SK-N-SH treated with all-trans-retinoic acid at 6 μM for 48 hours (cell line): ENCODE data around the gene SPOCK1.

Experiments
- ATAC-seq: fragments of 200-7000 bp; cut with Tn5 transposase; 3 replicates; pipeline ENCODE4 v1.9.1; 2020; ENCODE audit warnings: mild to moderate bottlenecking, moderate library complexity
- ARNTL ChIP-seq: fragments of 450-650 bp; formaldehyde crosslinking; IDR thresholded peaks from 2 replicates; pipeline ENCODE4 v1.5.0; 2020; ENCODE audit warnings: low read depth, mild to moderate bottlenecking, moderate library complexity, borderline replicate concordance
- CSDC2 ChIP-seq: fragments of 250-450 bp; sonication (Bioruptor Pico); IDR thresholded peaks from 2 replicates; pipeline ENCODE4 v1.5.0; 2020; ENCODE audit warnings: mild to moderate bottlenecking, moderate library complexity
- CSRNP3 ChIP-seq: fragments of 250-450 bp; sonication (Bioruptor Pico); IDR thresholded peaks from 2 replicates; pipeline ENCODE4 v1.5.1; 2021; ENCODE audit warnings: mild to moderate bottlenecking, moderate library complexity
- ESRRG ChIP-seq: fragments of 250-450 bp; sonication (Bioruptor Pico); IDR thresholded peaks from 2 replicates; pipeline ENCODE4 v1.6.1; 2021; ENCODE audit warnings: mild to moderate bottlenecking
- GLIS3 ChIP-seq: fragments of 250-450 bp; sonication (Bioruptor Pico); IDR thresholded peaks from 2 replicates; pipeline ENCODE4 v1.5.0; 2020; ENCODE audit warnings: mild to moderate bottlenecking, moderate library complexity
- ISL1 ChIP-seq: fragments of 250-450 bp; sonication (Bioruptor Pico); IDR thresholded peaks from 2 replicates; pipeline ENCODE4 v2.1.2; 2022; ENCODE audit warnings: mild to moderate bottlenecking, moderate library complexity
- OSR1 ChIP-seq: fragments of 250-450 bp; sonication (Bioruptor Pico); IDR thresholded peaks from 2 replicates; pipeline ENCODE4 v1.8.0; 2022; ENCODE audit warnings: moderate library complexity, mild to moderate bottlenecking, inconsistent platforms
- PPARA ChIP-seq: fragments of 250-450 bp; sonication (Bioruptor Pico); IDR thresholded peaks from 2 replicates; pipeline ENCODE4 v1.5.0; 2020; ENCODE audit warnings: mild to moderate bottlenecking, borderline replicate concordance
- RARB ChIP-seq: fragments of 250-450 bp; sonication (Bioruptor Pico); IDR thresholded peaks from 2 replicates; pipeline ENCODE4 v1.8.0; 2021; ENCODE audit warnings: mild to moderate bottlenecking, moderate library complexity
- SNAI2 ChIP-seq: fragments of 250-450 bp; sonication (Bioruptor Pico); IDR thresholded peaks from 2 replicates; pipeline ENCODE4 v1.5.0; 2020; ENCODE audit warnings: mild to moderate bottlenecking, moderate library complexity
- TCF4 ChIP-seq: fragments of 250-450 bp; sonication (Bioruptor Pico); IDR thresholded peaks from 2 replicates; pipeline ENCODE4 v1.8.0; 2021; ENCODE audit warnings: mild to moderate bottlenecking, moderate library complexity, borderline replicate concordance
- TOX ChIP-seq: fragments of 250-450 bp; sonication (Bioruptor Pico); IDR thresholded peaks from 2 replicates; pipeline ENCODE4 v1.8.0; 2021; ENCODE audit warnings: mild to moderate bottlenecking, moderate library complexity, borderline replicate concordance
- ZC3H10 ChIP-seq: fragments of 250-450 bp; sonication (Bioruptor Pico); IDR thresholded peaks from 2 replicates; pipeline ENCODE4 v1.5.1; 2021; ENCODE audit warnings: mild to moderate bottlenecking, moderate library complexity
- ZFP3 ChIP-seq: fragments of 250-450 bp; sonication (Bioruptor Pico); IDR thresholded peaks from 2 replicates; pipeline ENCODE4 v1.5.0; 2020; ENCODE audit warnings: mild to moderate bottlenecking, moderate library complexity
- ZFP30 ChIP-seq: fragments of 450-650 bp; formaldehyde crosslinking; IDR thresholded peaks from 2 replicates; pipeline ENCODE4 v1.5.0; 2022; ENCODE audit warnings: mild to moderate bottlenecking, moderate library complexity
- ZNF565 ChIP-seq: fragments of 450-650 bp; formaldehyde crosslinking; conservative IDR thresholded peaks from 2 replicates; pipeline ENCODE4 v1.5.0; 2020; ENCODE audit warnings: low read depth, mild to moderate bottlenecking, moderate library complexity
- ZNF8 ChIP-seq: fragments of 450-650 bp; formaldehyde crosslinking; IDR thresholded peaks from 2 replicates; pipeline ENCODE4 v1.5.0; 2020; ENCODE audit warnings: mild to moderate bottlenecking, moderate library complexity
- TF ChIP-seq, protein P1 (sequence below): fragments of 250-450 bp; sonication (Bioruptor Pico); IDR thresholded peaks from 2 replicates; pipeline ENCODE4 v1.8.0; 2021; ENCODE audit warnings: low read depth, mild to moderate bottlenecking, moderate library complexity, borderline replicate concordance
- TF ChIP-seq, protein P2 (sequence below): fragments of 250-450 bp; sonication (Bioruptor Pico); IDR thresholded peaks from 2 replicates; pipeline ENCODE4 v1.8.0; 2020; ENCODE audit warnings: mild to moderate bottlenecking, moderate library complexity, borderline replicate concordance
- TF ChIP-seq, protein P3 (sequence below): fragments of 250-450 bp; sonication (Bioruptor Pico); IDR thresholded peaks from 2 replicates; pipeline ENCODE4 v1.5.1; 2020; ENCODE audit warnings: low read depth, mild to moderate bottlenecking, moderate library complexity
- TF ChIP-seq, protein P4 (sequence below): fragments of 250-450 bp; sonication (Bioruptor Pico); IDR thresholded peaks from 2 replicates; pipeline ENCODE4 v1.5.0; 2020; ENCODE audit warnings: mild to moderate bottlenecking, moderate library complexity

The SPOCK1 gene

GRCh38 chr5:137226081-137226480, 273.0 kb downstream of the SPOCK1 start (continued):
- TF ChIP-seq, protein P1, sequence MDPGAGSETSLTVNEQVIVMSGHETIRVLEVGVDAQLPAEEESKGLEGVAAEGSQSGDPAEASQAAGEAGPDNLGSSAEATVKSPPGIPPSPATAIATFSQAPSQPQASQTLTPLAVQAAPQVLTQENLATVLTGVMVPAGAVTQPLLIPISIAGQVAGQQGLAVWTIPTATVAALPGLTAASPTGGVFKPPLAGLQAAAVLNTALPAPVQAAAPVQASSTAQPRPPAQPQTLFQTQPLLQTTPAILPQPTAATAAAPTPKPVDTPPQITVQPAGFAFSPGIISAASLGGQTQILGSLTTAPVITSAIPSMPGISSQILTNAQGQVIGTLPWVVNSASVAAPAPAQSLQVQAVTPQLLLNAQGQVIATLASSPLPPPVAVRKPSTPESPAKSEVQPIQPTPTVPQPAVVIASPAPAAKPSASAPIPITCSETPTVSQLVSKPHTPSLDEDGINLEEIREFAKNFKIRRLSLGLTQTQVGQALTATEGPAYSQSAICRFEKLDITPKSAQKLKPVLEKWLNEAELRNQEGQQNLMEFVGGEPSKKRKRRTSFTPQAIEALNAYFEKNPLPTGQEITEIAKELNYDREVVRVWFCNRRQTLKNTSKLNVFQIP (CRISPR knock-in tag): no peak
- TF ChIP-seq GLIS3 (CRISPR knock-in tag) (no peak), ZFP30 (no peak), SNAI2 (CRISPR knock-in tag) (no peak)
- TF ChIP-seq, protein P2, sequence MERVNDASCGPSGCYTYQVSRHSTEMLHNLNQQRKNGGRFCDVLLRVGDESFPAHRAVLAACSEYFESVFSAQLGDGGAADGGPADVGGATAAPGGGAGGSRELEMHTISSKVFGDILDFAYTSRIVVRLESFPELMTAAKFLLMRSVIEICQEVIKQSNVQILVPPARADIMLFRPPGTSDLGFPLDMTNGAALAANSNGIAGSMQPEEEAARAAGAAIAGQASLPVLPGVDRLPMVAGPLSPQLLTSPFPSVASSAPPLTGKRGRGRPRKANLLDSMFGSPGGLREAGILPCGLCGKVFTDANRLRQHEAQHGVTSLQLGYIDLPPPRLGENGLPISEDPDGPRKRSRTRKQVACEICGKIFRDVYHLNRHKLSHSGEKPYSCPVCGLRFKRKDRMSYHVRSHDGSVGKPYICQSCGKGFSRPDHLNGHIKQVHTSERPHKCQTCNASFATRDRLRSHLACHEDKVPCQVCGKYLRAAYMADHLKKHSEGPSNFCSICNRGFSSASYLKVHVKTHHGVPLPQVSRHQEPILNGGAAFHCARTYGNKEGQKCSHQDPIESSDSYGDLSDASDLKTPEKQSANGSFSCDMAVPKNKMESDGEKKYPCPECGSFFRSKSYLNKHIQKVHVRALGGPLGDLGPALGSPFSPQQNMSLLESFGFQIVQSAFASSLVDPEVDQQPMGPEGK (CRISPR knock-in tag): no peak

DNA sequence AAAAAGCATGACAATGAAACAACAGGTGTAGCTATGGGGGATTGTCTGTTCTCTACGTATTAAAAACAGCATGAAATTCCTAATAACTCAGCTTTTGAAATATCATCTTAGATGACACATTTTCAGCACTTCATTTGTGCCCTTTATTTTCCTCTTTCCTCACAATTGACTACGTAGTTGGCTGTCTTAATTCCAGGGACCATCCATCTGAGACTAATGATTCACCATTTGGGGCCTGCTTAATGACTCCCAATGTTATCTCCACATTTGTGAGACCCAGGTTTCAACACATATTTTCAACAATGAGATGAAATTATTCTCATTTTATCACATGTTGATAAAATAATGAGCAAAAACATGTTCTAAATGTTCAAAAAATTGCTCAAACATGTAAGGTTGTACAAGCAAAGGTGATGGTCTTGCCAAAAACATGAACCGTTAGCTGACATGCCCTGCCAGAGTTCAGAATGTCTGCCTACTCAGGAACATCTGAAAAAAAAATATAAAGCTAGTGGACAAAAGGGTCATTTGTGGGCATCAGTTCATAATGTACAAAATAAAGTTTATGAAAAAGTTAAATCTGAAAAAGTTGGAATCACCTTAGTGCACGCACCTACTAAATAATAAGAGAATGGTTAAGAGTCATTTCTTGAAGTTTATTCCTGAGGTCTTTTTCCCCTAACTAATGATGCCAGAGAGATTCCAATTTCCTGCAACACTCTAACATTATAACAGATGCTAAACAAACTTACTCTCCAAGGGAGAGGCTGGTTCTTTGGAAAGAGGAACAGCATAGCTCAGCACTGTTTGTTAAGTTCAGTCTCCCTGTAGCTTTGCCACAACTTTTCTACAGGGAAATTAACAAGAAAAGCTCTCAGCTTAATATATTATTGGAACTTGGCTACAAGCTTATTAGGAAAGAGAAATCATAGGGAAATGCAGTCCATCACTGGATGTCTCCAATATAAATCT, 275.5 kb downstream of the SPOCK1 start:
- no peak for ATAC-seq
- TF ChIP-seq, protein P3, sequence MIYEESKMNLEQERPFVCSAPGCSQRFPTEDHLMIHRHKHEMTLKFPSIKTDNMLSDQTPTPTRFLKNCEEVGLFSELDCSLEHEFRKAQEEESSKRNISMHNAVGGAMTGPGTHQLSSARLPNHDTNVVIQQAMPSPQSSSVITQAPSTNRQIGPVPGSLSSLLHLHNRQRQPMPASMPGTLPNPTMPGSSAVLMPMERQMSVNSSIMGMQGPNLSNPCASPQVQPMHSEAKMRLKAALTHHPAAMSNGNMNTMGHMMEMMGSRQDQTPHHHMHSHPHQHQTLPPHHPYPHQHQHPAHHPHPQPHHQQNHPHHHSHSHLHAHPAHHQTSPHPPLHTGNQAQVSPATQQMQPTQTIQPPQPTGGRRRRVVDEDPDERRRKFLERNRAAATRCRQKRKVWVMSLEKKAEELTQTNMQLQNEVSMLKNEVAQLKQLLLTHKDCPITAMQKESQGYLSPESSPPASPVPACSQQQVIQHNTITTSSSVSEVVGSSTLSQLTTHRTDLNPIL: no peak
- no peak for TF ChIP-seq TOX (CRISPR knock-in tag)
- TF ChIP-seq CSDC2 (CRISPR knock-in tag): no peak
- TF ChIP-seq, protein P2 (CRISPR knock-in tag): no peak
- TF ChIP-seq RARB (CRISPR knock-in tag): no peak
- TF ChIP-seq ISL1: no peak
- TF ChIP-seq ARNTL (CRISPR knock-in tag): no peak
- TF ChIP-seq ZNF8: no peak
- no peak for TF ChIP-seq ESRRG (CRISPR knock-in tag)
- no peak for TF ChIP-seq ZNF565 (CRISPR knock-in tag)
- TF ChIP-seq TCF4 (CRISPR knock-in tag): no peak
- TF ChIP-seq ZFP3 (CRISPR knock-in tag): no peak
- TF ChIP-seq CSRNP3 (CRISPR knock-in tag): no peak
- TF ChIP-seq ZC3H10: no peak
- no peak for TF ChIP-seq OSR1 (CRISPR knock-in tag)
- TF ChIP-seq GLIS3 (CRISPR knock-in tag): no peak
- TF ChIP-seq, protein P4, sequence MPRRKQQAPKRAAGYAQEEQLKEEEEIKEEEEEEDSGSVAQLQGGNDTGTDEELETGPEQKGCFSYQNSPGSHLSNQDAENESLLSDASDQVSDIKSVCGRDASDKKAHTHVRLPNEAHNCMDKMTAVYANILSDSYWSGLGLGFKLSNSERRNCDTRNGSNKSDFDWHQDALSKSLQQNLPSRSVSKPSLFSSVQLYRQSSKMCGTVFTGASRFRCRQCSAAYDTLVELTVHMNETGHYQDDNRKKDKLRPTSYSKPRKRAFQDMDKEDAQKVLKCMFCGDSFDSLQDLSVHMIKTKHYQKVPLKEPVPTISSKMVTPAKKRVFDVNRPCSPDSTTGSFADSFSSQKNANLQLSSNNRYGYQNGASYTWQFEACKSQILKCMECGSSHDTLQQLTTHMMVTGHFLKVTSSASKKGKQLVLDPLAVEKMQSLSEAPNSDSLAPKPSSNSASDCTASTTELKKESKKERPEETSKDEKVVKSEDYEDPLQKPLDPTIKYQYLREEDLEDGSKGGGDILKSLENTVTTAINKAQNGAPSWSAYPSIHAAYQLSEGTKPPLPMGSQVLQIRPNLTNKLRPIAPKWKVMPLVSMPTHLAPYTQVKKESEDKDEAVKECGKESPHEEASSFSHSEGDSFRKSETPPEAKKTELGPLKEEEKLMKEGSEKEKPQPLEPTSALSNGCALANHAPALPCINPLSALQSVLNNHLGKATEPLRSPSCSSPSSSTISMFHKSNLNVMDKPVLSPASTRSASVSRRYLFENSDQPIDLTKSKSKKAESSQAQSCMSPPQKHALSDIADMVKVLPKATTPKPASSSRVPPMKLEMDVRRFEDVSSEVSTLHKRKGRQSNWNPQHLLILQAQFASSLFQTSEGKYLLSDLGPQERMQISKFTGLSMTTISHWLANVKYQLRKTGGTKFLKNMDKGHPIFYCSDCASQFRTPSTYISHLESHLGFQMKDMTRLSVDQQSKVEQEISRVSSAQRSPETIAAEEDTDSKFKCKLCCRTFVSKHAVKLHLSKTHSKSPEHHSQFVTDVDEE (CRISPR knock-in tag): no peak
- no peak for TF ChIP-seq PPARA
- TF ChIP-seq SNAI2 (CRISPR knock-in tag): no peak
- TF ChIP-seq ZFP30: no peak
